ENCODE data around the gene TCEANC2. TPM values are rescaled to one million over a fixed set of nuclear protein-coding genes. Genes with fewer than 3 reads are reported as not detected.

Gene TCEANC2
- total RNA-seq, 2 donors from 2014 or later = 4.4 to 5.9 TPM

DNA sequence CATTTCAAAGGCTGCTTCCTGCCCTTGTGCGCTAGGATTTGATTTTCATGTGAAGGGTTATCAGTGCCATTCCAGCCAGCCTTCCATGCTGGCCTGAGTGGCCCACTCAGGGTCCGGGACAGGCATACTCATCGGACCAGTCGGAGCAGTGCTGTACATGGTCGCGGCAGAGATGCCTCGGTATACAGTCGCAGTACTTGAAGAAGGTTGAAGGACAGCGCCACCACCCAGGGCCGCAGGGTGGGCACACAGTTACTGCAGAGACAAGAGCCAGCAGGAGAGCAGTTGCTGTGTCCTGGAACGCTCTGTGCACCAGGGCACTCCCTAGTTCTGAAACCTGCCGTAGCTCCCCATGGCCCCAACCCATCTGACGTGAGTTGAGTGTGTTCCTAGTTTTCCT lies 44.5 kb upstream of the TCEANC2 start:
- intact Hi-C loops (cut with DNase I) = no loop called here
- TF ChIP-seq, protein P1, sequence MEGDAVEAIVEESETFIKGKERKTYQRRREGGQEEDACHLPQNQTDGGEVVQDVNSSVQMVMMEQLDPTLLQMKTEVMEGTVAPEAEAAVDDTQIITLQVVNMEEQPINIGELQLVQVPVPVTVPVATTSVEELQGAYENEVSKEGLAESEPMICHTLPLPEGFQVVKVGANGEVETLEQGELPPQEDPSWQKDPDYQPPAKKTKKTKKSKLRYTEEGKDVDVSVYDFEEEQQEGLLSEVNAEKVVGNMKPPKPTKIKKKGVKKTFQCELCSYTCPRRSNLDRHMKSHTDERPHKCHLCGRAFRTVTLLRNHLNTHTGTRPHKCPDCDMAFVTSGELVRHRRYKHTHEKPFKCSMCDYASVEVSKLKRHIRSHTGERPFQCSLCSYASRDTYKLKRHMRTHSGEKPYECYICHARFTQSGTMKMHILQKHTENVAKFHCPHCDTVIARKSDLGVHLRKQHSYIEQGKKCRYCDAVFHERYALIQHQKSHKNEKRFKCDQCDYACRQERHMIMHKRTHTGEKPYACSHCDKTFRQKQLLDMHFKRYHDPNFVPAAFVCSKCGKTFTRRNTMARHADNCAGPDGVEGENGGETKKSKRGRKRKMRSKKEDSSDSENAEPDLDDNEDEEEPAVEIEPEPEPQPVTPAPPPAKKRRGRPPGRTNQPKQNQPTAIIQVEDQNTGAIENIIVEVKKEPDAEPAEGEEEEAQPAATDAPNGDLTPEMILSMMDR (IDR thresholded peaks at IDR 0.05) = no peak
- Histone ChIP-seq H3K27ac (no peak overlapping the region), H3K36me3 (no peaks in the 10 kb centered on the region), H3K4me3 (no peak overlapping the region), H3K4me1 (no peaks in the 10 kb centered on the region), H3K9me3 (no peaks in the 10 kb centered on the region), H3K9ac (ENCODE audit: low read depth in 2 of 2, low read length in 2 of 2) (no peak overlapping the region), H3K27me3 (no peaks in the 10 kb centered on the region)
- DNase-seq = no peak

DNA sequence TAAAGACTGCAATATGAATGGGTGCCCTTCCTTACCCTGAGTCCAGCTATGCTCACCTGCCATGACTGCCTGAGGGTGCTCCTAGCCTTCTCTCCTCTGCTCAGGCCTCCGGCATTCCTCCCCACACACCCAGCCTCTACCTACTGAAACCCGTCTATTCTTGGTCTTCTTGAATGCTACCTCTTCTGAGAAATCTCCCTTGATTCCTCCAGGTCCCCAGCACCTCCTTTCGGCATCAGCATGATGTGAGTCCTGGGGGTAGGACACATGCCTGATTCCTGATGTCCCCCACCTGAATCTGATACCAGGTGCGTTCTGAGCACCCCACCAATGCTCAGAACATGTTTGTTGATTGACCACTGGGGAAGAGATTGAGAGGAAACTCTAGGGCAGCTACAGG lies 44.0 kb upstream of the TCEANC2 start:
- intact Hi-C loops (cut with DNase I) = no loop called here
- TF ChIP-seq, protein P1 (IDR thresholded peaks at IDR 0.05) = no peak
- H3K36me3 ChIP-seq = no peaks in the 10 kb centered on the region
- no peak overlapping the region for H3K9ac ChIP-seq (ENCODE audit: low read depth in 2 of 2, low read length in 2 of 2)
- no peaks in the 10 kb centered on the region for H3K4me1 ChIP-seq
- no peaks in the 10 kb centered on the region for H3K9me3 ChIP-seq
- no peaks in the 10 kb centered on the region for H3K27me3 ChIP-seq
- H3K27ac ChIP-seq = no peak overlapping the region
- no peak overlapping the region for H3K4me3 ChIP-seq
- DNase-seq = no peak

DNA sequence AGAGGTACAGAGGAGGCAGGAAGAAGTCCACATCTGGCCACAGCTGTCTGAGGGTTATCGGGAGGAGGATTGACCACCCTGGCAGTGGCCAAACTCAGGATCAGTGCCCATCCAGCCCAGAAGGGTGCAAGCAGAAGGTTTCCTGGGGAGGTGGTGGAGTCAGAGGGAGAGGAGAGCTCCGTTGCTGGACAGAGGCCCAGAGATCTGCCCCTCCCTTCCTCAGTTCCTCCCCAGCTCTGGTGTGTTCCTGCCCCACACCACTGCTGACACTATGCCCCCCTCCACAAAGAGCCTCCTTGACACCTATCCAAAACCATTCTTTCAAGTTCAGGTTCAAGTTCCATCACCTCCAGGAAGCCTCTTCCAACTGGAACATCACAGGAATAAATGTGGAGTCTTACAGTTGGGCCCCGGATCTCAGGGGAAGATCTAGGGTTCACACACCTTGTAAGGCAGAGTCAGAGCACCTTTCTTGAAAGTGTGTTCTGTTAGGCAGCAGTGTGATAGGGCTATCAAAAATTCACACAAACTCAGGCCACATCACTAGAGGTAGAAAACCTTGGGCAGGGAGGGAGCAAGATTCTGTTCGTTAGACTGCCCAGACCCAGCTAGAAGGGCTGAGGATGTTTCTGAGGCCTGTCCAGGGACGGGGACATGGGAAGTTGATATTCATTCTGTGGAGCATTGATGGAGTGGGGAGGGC lies 42.8 kb upstream of the TCEANC2 start:
- Histone ChIP-seq H3K27me3 (no peaks in the 10 kb centered on the region), H3K9me3 (no peaks in the 10 kb centered on the region), H3K27ac (no peak overlapping the region), H3K4me1 (no peaks in the 10 kb centered on the region), H3K9ac (ENCODE audit: low read depth in 2 of 2, low read length in 2 of 2) (no peak overlapping the region), H3K4me3 (no peak overlapping the region), H3K36me3 (no peaks in the 10 kb centered on the region)
- intact Hi-C loops (cut with DNase I) = no loop called here
- DNase-seq = no peak
- TF ChIP-seq, protein P1 (IDR thresholded peaks at IDR 0.05) = no peak

DNA sequence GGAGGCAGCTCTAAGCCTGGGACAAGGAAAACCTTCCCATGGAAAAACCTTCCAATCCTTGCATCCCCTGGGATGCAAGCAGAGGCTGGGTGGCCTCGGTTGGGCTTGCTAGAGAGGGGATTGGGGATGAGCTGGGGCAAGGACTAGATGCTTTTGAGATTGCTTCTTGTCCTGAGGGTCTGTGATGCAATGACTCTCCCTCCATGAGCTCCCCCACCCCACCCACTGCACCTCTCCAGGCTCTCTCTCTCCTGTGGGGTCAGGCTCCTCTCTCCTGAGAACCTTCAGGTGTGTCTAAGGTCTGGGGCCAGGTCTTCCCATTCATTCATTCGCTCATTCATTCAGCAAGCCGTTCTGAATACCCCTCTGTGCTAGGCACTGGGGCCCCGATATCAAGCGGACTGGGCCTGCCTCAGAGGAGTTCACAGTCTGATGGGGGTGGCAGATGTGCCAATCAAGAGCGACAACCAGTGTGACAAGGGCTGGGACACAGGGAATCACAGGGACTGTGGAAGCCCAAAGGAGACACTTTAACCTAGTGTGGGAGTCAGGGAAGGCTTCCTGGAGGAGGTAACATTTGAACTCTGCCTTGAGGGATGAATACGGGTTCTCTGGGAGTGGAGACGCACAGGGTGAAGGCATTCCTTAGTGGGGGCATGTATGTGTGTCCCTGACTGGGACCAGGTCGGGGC lies 41.9 kb upstream of the TCEANC2 start:
- H3K36me3 ChIP-seq = no peaks in the 10 kb centered on the region
- H3K27me3 ChIP-seq = no peaks in the 10 kb centered on the region
- H3K9me3 ChIP-seq = no peaks in the 10 kb centered on the region
- no peak overlapping the region for H3K4me3 ChIP-seq
- H3K27ac ChIP-seq = no peak overlapping the region
- intact Hi-C loops (cut with DNase I) = no loop called here
- no peak overlapping the region for H3K9ac ChIP-seq (ENCODE audit: low read depth in 2 of 2, low read length in 2 of 2)
- no peaks in the 10 kb centered on the region for H3K4me1 ChIP-seq
- TF ChIP-seq, protein P1 (IDR thresholded peaks at IDR 0.05) = no peak
- no peak for DNase-seq

DNA sequence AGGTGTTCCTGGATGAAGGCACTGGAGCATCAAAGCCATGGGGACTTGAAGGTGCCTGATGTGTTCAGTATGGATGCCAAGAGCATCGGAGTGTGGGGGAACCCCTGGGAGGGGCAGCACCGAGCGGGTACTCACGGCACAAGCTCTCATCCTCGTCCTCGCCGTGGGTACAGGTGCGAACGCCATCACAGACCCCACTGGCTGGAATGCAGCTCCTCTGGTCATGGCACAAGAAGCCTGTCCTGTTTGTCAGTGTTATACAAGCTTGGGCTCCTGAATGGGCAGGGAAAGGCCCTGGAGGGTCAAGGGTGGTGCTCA lies 41.4 kb upstream of the TCEANC2 start:
- no peaks in the 10 kb centered on the region for H3K4me1 ChIP-seq
- TF ChIP-seq, protein P1 (IDR thresholded peaks at IDR 0.05) = no peak
- no peak overlapping the region for H3K4me3 ChIP-seq
- H3K9me3 ChIP-seq = no peaks in the 10 kb centered on the region
- H3K36me3 ChIP-seq = no peaks in the 10 kb centered on the region
- no peak overlapping the region for H3K9ac ChIP-seq (ENCODE audit: low read depth in 2 of 2, low read length in 2 of 2)
- no peak for DNase-seq
- no peaks in the 10 kb centered on the region for H3K27me3 ChIP-seq
- intact Hi-C loops (cut with DNase I) = no loop called here
- H3K27ac ChIP-seq = no peak overlapping the region

All from colonic mucosa (tissue), 4 donors.